AG10803 (cell line): ENCODE measurements around the gene SELENOH.
A peak's percentile ranks its signal among the peaks of the same experiment; 100 is the strongest.

Experiments
- DNase-seq: peaks from one replicate; pipeline ENCODE4 v3.0.0; 2010; ENCODE audit warnings: low read depth
- H3K4me3 ChIP-seq: 2 replicates; pipeline ENCODE4 v1.5.1; 2011; ENCODE audit warnings: mild to moderate bottlenecking, low read length, control low read depth
- CTCF ChIP-seq: conservative IDR thresholded peaks from 2 replicates; pipeline ENCODE4 v1.5.1; 2011; ENCODE audit warnings: mild to moderate bottlenecking, low read length, control low read depth, inconsistent platforms

Gene SELENOH

GRCh38 chr11:57773026-57773598 lies 31.8 kb downstream of the SELENOH start:
- no peak overlapping the region for H3K4me3 ChIP-seq
- no peak for TF ChIP-seq CTCF
- no peak for DNase-seq

GRCh38 chr11:57775491-57775890 lies 34.2 kb downstream of the SELENOH start:
- no peak for TF ChIP-seq CTCF
- DNase-seq: no peak

GRCh38 chr11:57776031-57776521 lies 34.8 kb downstream of the SELENOH start:
- no peak for TF ChIP-seq CTCF
- DNase-seq: peak; percentile 97
- H3K4me3 ChIP-seq: no peak overlapping the region; the same call in 1 of the 2 replicates

More at GRCh38 chr11:57775491-57775890, 34.2 kb downstream of the SELENOH start:
- no peak overlapping the region for H3K4me3 ChIP-seq

GRCh38 chr11:57776577-57777210 lies 35.4 kb downstream of the SELENOH start:
- no peak for TF ChIP-seq CTCF
- no peak overlapping the region for H3K4me3 ChIP-seq
- no peak for DNase-seq

GRCh38 chr11:57777969-57778317 lies 36.7 kb downstream of the SELENOH start:
- H3K4me3 ChIP-seq: peak overlapping the region; percentile 30
- TF ChIP-seq CTCF: no peak
- DNase-seq: no peak

- H3K4me3 ChIP-seq: peak overlapping the region; percentile 30
- no peak for TF ChIP-seq CTCF
Observed at GRCh38 chr11:57778318-57779037, 37.2 kb downstream of the SELENOH start.

More at GRCh38 chr11:57778318-57779037, 37.2 kb downstream of the SELENOH start:
- DNase-seq: peak; percentile 99
